ENCODE results near the gene PSMA4. TPM values are rescaled to one million over a fixed set of nuclear protein-coding genes. Genes with fewer than 3 reads are reported as not detected.
"Not testable (repeated sequence)": the region's sequence is repeated elsewhere in the genome, so short reads cannot be mapped to it uniquely, and the experiment has no call there.

PSMA4 gene
- total RNA-seq, 1 donor, result 70.6 TPM

- peak overlapping the region; percentile 91 for H3K4me3 ChIP-seq (ENCODE audit: low read length)
- not testable (repeated sequence) for H3K27me3 ChIP-seq (ENCODE audit: insufficient read depth, low read length); H3K9me3 ChIP-seq (ENCODE audit: low read depth, low read length)
- peaks cover 27% of the 10 kb centered on the region for H3K4me1 ChIP-seq (ENCODE audit: insufficient read depth, low read length)
Measured at GRCh38 chr15:78539464-78540140, 642 bp upstream of the PSMA4 start.

GRCh38 chr15:78540871-78541743 is 863 bp downstream of the PSMA4 start:
- H3K4me3 ChIP-seq (ENCODE audit: low read length), result peak overlapping the region; percentile 91
- H3K4me1 ChIP-seq (ENCODE audit: insufficient read depth, low read length), result peaks cover 27% of the 10 kb centered on the region
- H3K27me3 ChIP-seq (ENCODE audit: insufficient read depth, low read length), result no peaks in the 10 kb centered on the region
- no peaks in the 10 kb centered on the region for H3K9me3 ChIP-seq (ENCODE audit: low read depth, low read length)

GRCh38 chr15:78541744-78542034 is 1.4 kb downstream of the PSMA4 start:
- Histone ChIP-seq H3K4me1 (ENCODE audit: insufficient read depth, low read length) (peaks cover 27% of the 10 kb centered on the region), H3K27me3 (ENCODE audit: insufficient read depth, low read length) (no peaks in the 10 kb centered on the region), H3K9me3 (ENCODE audit: low read depth, low read length) (no peaks in the 10 kb centered on the region), H3K4me3 (ENCODE audit: low read length) (peak overlapping the region; percentile 91)

GRCh38 chr15:78542647-78543046 is 2.4 kb downstream of the PSMA4 start:
- H3K4me3 ChIP-seq (ENCODE audit: low read length), result no peak overlapping the region

GRCh38 chr15:78550194-78550593 is 9.9 kb downstream of the PSMA4 start:
- Histone ChIP-seq H3K27me3 (ENCODE audit: insufficient read depth, low read length) (no peaks in the 10 kb centered on the region), H3K9me3 (ENCODE audit: low read depth, low read length) (no peaks in the 10 kb centered on the region), H3K4me3 (ENCODE audit: low read length) (no peak overlapping the region), H3K4me1 (ENCODE audit: insufficient read depth, low read length) (no peaks in the 10 kb centered on the region)

More at GRCh38 chr15:78542647-78543046, 2.4 kb downstream of the PSMA4 start:
- Histone ChIP-seq H3K4me1 (ENCODE audit: insufficient read depth, low read length) (peaks cover 27% of the 10 kb centered on the region), H3K9me3 (ENCODE audit: low read depth, low read length) (no peaks in the 10 kb centered on the region), H3K27me3 (ENCODE audit: insufficient read depth, low read length) (no peaks in the 10 kb centered on the region)

- H3K4me1 ChIP-seq (ENCODE audit: insufficient read depth, low read length), result no peaks in the 10 kb centered on the region
- H3K27me3 ChIP-seq (ENCODE audit: insufficient read depth, low read length), result no peaks in the 10 kb centered on the region
- H3K9me3 ChIP-seq (ENCODE audit: low read depth, low read length), result no peaks in the 10 kb centered on the region
- no peak overlapping the region for H3K4me3 ChIP-seq (ENCODE audit: low read length)
Measured at GRCh38 chr15:78550815-78551214, 10.6 kb downstream of the PSMA4 start.

- Histone ChIP-seq H3K4me3 (ENCODE audit: low read length) (no peak overlapping the region), H3K9me3 (ENCODE audit: low read depth, low read length) (no peaks in the 10 kb centered on the region), H3K4me1 (ENCODE audit: insufficient read depth, low read length) (no peaks in the 10 kb centered on the region), H3K27me3 (ENCODE audit: insufficient read depth, low read length) (no peaks in the 10 kb centered on the region)
Measured at GRCh38 chr15:78551902-78552301, 11.7 kb downstream of the PSMA4 start.

- H3K4me3 ChIP-seq (ENCODE audit: low read length), result no peak overlapping the region
- no peaks in the 10 kb centered on the region for H3K4me1 ChIP-seq (ENCODE audit: insufficient read depth, low read length)
- H3K9me3 ChIP-seq (ENCODE audit: low read depth, low read length), result no peaks in the 10 kb centered on the region
- no peaks in the 10 kb centered on the region for H3K27me3 ChIP-seq (ENCODE audit: insufficient read depth, low read length)
Measured at GRCh38 chr15:78552597-78552996, 12.4 kb downstream of the PSMA4 start.

- H3K27me3 ChIP-seq (ENCODE audit: insufficient read depth, low read length); H3K4me1 ChIP-seq (ENCODE audit: insufficient read depth, low read length); H3K4me3 ChIP-seq (ENCODE audit: low read length); H3K9me3 ChIP-seq (ENCODE audit: low read depth, low read length): not testable (repeated sequence)
Measured at GRCh38 chr15:78560201-78560600, 20.0 kb downstream of the PSMA4 start.

- Histone ChIP-seq H3K9me3 (ENCODE audit: low read depth, low read length) (no peaks in the 10 kb centered on the region), H3K4me3 (ENCODE audit: low read length) (no peak overlapping the region), H3K4me1 (ENCODE audit: insufficient read depth, low read length) (peaks cover 15% of the 10 kb centered on the region), H3K27me3 (ENCODE audit: insufficient read depth, low read length) (peaks cover 8% of the 10 kb centered on the region)
Measured at GRCh38 chr15:78561490-78561889, 21.2 kb downstream of the PSMA4 start.

GRCh38 chr15:78563092-78563491 is 22.8 kb downstream of the PSMA4 start:
- Histone ChIP-seq H3K9me3 (ENCODE audit: low read depth, low read length) (no peaks in the 10 kb centered on the region), H3K4me1 (ENCODE audit: insufficient read depth, low read length) (peaks cover 15% of the 10 kb centered on the region), H3K27me3 (ENCODE audit: insufficient read depth, low read length) (peaks cover 19% of the 10 kb centered on the region), H3K4me3 (ENCODE audit: low read length) (no peak overlapping the region)

- Histone ChIP-seq H3K4me1 (ENCODE audit: insufficient read depth, low read length) (peaks cover 15% of the 10 kb centered on the region), H3K9me3 (ENCODE audit: low read depth, low read length) (no peaks in the 10 kb centered on the region), H3K27me3 (ENCODE audit: insufficient read depth, low read length) (peaks cover 19% of the 10 kb centered on the region), H3K4me3 (ENCODE audit: low read length) (peak overlapping the region; percentile 52)
Measured at GRCh38 chr15:78564743-78565096, 24.5 kb downstream of the PSMA4 start.

GRCh38 chr15:78565097-78565950 is 25.1 kb downstream of the PSMA4 start, which contains the start of gene CHRNA5:
TSS of gene CHRNA5 (plus strand) at chr15:78565520. CDS start at chr15:78565720, 200 bp downstream.
- H3K27me3 ChIP-seq (ENCODE audit: insufficient read depth, low read length), result peaks cover 19% of the 10 kb centered on the region
- H3K9me3 ChIP-seq (ENCODE audit: low read depth, low read length), result no peaks in the 10 kb centered on the region
- peak within 1 kb of the TSS; percentile 52 for H3K4me3 ChIP-seq (ENCODE audit: low read length)
- H3K4me1 ChIP-seq (ENCODE audit: insufficient read depth, low read length), result peaks cover 15% of the 10 kb centered on the region

GRCh38 chr15:78565951-78566774 is 25.9 kb downstream of the PSMA4 start:
- Histone ChIP-seq H3K4me1 (ENCODE audit: insufficient read depth, low read length) (peaks cover 15% of the 10 kb centered on the region), H3K4me3 (ENCODE audit: low read length) (peak overlapping the region; percentile 52), H3K27me3 (ENCODE audit: insufficient read depth, low read length) (peaks cover 19% of the 10 kb centered on the region), H3K9me3 (ENCODE audit: low read depth, low read length) (no peaks in the 10 kb centered on the region)

Data from mononuclear cell (primary cell).